Thymus (tissue), 11 donors: ENCODE results near the gene SH3PXD2A. TPM values are rescaled to one million over a fixed set of nuclear protein-coding genes. Genes with fewer than 3 reads are reported as not detected.
"Not testable (repeated sequence)": the region's sequence is repeated elsewhere in the genome, so short reads cannot be mapped to it uniquely, and the experiment has no call there.

Experiments used
- DNase-seq, 9 donors: peaks; one replicate each; pipeline ENCODE4 v3.0.0-alpha.2; 2013; ENCODE audit warnings: low spot score in 9 of 9, low read depth in 6 of 9, missing footprints in 1 of 9
- H3K27ac ChIP-seq, 2 donors: one replicate each; pipeline ENCODE4 v1.5.1; 2013; ENCODE audit warnings: control low read depth in 1 of 2, low read depth in 1 of 2, low read length in 1 of 2, mild to moderate bottlenecking in 1 of 2, moderate library complexity in 1 of 2
- H3K27me3 ChIP-seq, 2 donors: one replicate each; pipeline ENCODE4 v1.5.1; 2013; ENCODE audit warnings: low read length in 1 of 2; ENCODE audit not compliant: control insufficient read depth in 2 of 2, insufficient read depth in 1 of 2
- H3K36me3 ChIP-seq, 2 donors: one replicate each; pipeline ENCODE4 v1.5.1; 2013; ENCODE audit warnings: low read length in 1 of 2, mild to moderate bottlenecking in 1 of 2, moderate library complexity in 1 of 2; ENCODE audit not compliant: control insufficient read depth in 2 of 2, insufficient read depth in 2 of 2
- H3K4me1 ChIP-seq, 2 donors: one replicate each; pipeline ENCODE4 v1.5.1; 2013; ENCODE audit warnings: low read length in 2 of 2; ENCODE audit not compliant: control insufficient read depth in 2 of 2, insufficient read depth in 2 of 2
- H3K4me3 ChIP-seq, 2 donors: one replicate each; pipeline ENCODE4 v1.5.1; 2013; ENCODE audit warnings: low read length in 2 of 2, control low read depth in 1 of 2, mild to moderate bottlenecking in 1 of 2
- H3K9me3 ChIP-seq, 2 donors: one replicate each; pipeline ENCODE4 v1.5.1; 2013; ENCODE audit warnings: low read length in 1 of 2, mild to moderate bottlenecking in 1 of 2; ENCODE audit not compliant: control insufficient read depth in 2 of 2, insufficient read depth in 1 of 2
- WGBS: extraction: QIAGEN DNeasy Blood & Tissue Kit; methylation state at CpG from one replicate; pipeline ENCODE4 v1.1.7; 2013; 5-methylcytosine and 5-hydroxymethylcytosine counted together
- polyA plus RNA-seq: library from polyadenylated mRNA; stranded (reverse); fragments of 200-250 nt; gene quantifications from one replicate; pipeline ENCODE4 v1.2.3, GENCODE V29; 2013
- total RNA-seq: library from RNA; stranded (reverse); fragments of 120-200 nt; gene quantifications from one replicate; pipeline ENCODE4 v1.2.4, GENCODE V29; 2013
- donor health status: healthy.

SH3PXD2A gene
- total and polyA plus RNA-seq, 2 donors: 3.8 to 9.5 TPM

DNA sequence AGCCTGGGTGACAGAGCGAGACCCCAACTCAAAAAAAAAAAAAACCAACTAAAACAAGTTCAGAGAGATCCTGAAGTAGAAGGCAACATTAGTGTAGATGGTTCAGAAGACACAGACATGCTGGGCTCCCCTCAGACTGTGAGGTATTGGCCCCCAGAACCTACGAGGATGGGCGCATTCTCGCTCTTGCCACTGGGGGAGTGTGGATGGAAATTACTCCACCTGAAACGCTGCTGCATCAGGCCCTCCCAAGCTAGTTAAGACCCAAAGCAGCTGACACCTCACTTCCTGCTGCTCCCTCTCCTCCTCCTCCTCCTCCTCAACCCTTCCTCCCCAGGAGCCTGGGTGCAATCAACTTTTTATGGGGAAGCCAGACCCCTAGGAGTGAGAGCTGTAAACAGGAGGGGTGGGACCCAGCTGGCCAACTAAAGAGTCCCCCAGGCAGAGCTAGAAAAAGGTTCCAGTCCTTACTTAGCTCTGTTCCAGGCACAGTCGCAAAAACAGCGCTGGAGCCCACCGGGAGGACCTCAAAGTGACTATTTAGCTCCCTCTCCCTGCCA lies 7.4 kb downstream of the SH3PXD2A start:
- Histone ChIP-seq H3K4me1 (peaks cover 5 to 13% of the 10 kb centered on the region in 2 donors), H3K4me3 (no peak overlapping the region), H3K9me3 (no peaks in the 10 kb centered on the region), H3K36me3 (no peaks in the 10 kb centered on the region), H3K27me3 (peaks cover 7 to 23% of the 10 kb centered on the region in 2 donors), H3K27ac (no peak overlapping the region)
- peak in 2 of 9 donors; percentile 32 to 51 for DNase-seq
- 65% methylated on average over 8 of the region's 8 CpGs for WGBS

DNA sequence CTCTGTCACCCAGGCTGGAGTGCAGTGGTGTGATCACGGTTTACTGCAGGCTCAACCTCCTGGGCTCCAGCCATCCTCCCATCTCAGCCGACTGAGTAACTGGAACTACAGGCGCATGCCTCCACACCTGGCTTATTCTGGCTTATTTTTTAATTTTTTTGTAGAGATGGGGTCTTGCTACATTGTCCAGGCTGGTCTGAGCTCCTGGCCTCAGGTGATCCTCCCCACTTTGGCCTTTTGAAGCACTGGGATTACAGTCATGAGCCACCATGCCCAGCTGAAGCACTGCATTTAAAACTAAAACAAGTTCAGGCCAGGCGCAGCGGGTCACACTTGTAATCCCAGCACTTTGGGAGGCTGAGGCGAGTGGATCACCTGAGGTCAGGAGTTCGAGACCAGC lies 8.0 kb downstream of the SH3PXD2A start:
- H3K4me1 ChIP-seq: peaks cover 5 to 13% of the 10 kb centered on the region in 2 donors
- no peaks in the 10 kb centered on the region for H3K9me3 ChIP-seq
- 82% methylated on average over 7 of the region's 7 CpGs for WGBS
- H3K27me3 ChIP-seq: peaks cover 2 to 17% of the 10 kb centered on the region in 2 donors
- no peak overlapping the region for H3K4me3 ChIP-seq
- DNase-seq: no peak
- no peak overlapping the region for H3K27ac ChIP-seq
- no peaks in the 10 kb centered on the region for H3K36me3 ChIP-seq

DNA sequence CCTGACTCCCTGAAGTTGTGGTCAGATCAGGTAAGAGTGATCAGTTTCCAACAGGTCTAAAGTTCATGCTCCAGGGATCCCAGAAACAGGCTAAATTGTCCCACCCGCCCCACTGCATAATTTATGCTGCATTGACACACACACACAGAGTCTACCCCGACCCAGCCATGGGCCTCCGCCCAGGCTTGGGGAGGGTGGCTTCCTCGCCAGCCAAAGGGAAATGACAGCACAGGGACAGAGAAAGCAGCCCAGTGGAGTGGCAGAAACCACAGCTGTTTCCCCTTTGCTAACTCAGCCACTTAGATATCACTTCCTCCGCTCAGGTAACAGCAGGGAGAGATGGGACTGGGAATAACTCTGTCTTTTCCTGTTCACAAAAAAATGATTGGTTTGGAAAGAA lies 9.4 kb downstream of the SH3PXD2A start:
- H3K27ac ChIP-seq: no peak overlapping the region
- no peak overlapping the region for H3K4me3 ChIP-seq
- 12% methylated on average over 5 of the region's 5 CpGs for WGBS
- H3K4me1 ChIP-seq: peaks cover 5 to 13% of the 10 kb centered on the region in 2 donors
- H3K36me3 ChIP-seq: no peaks in the 10 kb centered on the region
- H3K27me3 ChIP-seq: peaks cover 0 to 9% of the 10 kb centered on the region in 2 donors
- no peaks in the 10 kb centered on the region for H3K9me3 ChIP-seq
- peak in 3 of 9 donors; percentile 36 to 62 (median 47) for DNase-seq

DNA sequence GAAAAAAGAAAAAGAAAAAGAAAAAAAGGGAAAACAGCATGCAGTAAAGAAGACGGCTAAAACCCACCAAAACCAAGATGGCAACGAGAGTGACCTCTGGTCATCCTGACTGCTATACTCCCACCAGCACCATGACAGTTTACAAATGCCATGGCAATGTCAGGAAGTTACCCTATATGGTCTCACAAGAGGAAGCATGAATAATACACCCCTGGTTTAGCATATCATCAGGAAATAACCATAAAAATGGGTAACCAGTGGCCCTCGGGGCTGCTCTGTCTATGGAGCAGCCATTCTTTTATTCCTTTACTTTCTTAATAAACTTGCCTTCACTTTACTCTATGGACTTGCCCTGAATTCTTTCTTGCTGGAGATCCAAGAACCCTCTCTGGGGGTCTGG lies 10.0 kb downstream of the SH3PXD2A start:
- H3K4me3 ChIP-seq, DNase-seq, H3K27me3 ChIP-seq, H3K27ac ChIP-seq, H3K9me3 ChIP-seq, H3K36me3 ChIP-seq: not testable (repeated sequence)
- WGBS: 90% methylated on average over 3 of the region's 3 CpGs
- H3K4me1 ChIP-seq: peaks cover 5 to 13% of the 10 kb centered on the region in 2 donors

DNA sequence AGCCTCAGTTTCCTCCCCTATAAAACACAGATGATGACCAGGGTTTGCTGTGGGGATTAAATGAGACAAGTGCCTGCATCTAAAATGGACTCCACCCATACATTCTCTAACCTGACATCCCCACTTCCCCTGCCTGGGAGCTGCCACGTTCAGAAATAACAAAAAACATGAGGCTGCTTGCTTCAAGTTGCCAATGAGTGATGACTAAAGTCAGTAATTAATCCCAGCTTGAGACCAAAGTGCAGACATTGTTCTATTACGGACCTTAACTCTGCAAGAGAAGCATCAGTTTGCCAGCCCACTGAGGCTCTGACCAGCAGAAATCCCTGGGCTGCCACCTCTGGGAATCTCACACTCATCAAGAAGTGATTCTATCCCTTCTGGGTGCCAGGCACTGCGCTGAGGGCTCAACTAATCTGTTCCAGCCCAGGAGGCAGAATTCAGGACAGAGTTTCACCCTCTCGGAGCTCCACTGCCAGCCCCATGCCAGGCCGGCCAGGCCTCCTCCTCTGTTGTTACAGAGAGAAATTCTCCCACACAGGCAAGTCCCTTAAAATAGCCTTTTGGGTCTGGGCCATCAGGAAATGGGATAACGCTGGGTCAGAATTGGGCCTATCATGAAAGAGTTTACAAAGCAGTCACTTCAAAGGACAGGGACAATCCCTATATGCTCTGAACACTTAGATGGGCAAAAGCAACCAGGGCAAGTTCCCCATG lies 11.4 kb downstream of the SH3PXD2A start:
- Histone ChIP-seq H3K9me3 (no peaks in the 10 kb centered on the region), H3K27me3 (no peaks in the 10 kb centered on the region), H3K4me1 (peaks cover 5 to 13% of the 10 kb centered on the region in 2 donors), H3K36me3 (no peaks in the 10 kb centered on the region), H3K4me3 (no peak overlapping the region), H3K27ac (no peak overlapping the region)
- no peak for DNase-seq
- WGBS: 89% methylated on average over 6 of the region's 6 CpGs

DNA sequence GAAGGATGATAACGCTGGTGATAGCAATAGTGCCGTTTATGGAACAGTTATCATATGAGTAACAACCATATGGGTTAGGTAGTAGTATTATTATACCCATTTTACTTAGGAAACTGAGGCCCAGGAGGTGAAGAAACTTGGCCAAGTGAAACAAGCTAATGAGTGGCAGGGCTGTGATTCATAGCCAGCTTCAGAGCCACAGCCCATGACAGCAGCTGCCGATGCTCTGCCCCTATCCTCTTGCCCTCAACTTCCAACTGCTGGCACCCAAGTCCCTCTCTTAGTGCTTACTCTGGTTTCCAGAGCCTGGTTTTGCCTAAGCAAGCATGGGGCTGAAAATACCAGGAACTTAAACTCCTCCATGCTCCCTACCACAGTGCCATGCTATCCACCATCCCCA lies 12.3 kb downstream of the SH3PXD2A start:
- WGBS: 98% methylated on average over 3 of the region's 3 CpGs
- H3K9me3 ChIP-seq: no peaks in the 10 kb centered on the region
- peaks cover 5 to 12% of the 10 kb centered on the region in 2 donors for H3K4me1 ChIP-seq
- H3K27ac ChIP-seq: no peak overlapping the region
- no peaks in the 10 kb centered on the region for H3K36me3 ChIP-seq
- H3K4me3 ChIP-seq: no peak overlapping the region
- DNase-seq: no peak
- H3K27me3 ChIP-seq: no peaks in the 10 kb centered on the region

DNA sequence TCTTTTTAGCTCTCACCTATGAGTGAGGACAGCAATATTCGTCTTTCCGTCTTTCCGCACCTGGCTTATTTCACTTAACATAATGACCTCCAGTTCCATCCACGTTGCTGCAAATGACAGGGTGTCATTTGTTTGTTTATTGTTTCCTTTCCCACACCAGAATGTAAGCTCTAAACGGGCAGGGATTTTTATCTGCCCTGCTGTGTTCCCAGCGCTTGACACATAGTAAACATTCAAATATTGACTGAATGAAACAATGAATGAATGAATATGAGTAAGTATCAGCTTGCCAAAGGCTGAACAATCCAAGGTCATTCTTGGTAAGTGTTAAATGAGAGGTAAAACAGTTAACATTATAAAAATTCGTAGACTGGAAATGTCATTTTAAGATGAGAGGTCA lies 12.8 kb downstream of the SH3PXD2A start:
- WGBS: 69% methylated on average over 7 of the region's 7 CpGs
- Histone ChIP-seq H3K27me3 (no peaks in the 10 kb centered on the region), H3K27ac (no peak overlapping the region), H3K4me3 (no peak overlapping the region), H3K4me1 (peaks cover 5 to 12% of the 10 kb centered on the region in 2 donors), H3K9me3 (no peaks in the 10 kb centered on the region), H3K36me3 (no peaks in the 10 kb centered on the region)
- no peak for DNase-seq

DNA sequence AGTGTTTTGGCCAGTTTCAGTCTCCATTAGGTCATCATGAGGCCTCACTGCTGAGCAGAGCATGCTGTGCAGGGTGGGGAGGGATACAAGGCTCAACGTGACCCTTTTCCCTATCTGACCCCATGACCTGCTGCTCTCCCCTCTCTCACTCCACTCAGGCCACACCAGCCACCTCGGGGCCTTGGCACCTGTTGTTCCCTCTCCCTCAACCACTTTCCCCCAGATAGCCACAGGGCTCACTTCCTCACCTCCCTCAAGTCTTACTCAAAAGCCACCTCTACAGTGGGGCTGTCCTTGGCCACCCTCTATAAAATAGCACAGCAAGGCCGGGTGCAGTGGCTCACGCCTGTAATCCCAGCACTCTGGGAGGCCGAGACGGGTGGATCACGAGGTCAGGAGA lies 13.9 kb downstream of the SH3PXD2A start:
- 92% methylated on average over 7 of the region's 7 CpGs for WGBS
- Histone ChIP-seq H3K36me3 (no peaks in the 10 kb centered on the region), H3K27ac (no peak overlapping the region), H3K4me1 (peaks cover 5 to 17% of the 10 kb centered on the region in 2 donors), H3K27me3 (no peaks in the 10 kb centered on the region), H3K4me3 (no peak overlapping the region), H3K9me3 (no peaks in the 10 kb centered on the region)
- DNase-seq: no peak

DNA sequence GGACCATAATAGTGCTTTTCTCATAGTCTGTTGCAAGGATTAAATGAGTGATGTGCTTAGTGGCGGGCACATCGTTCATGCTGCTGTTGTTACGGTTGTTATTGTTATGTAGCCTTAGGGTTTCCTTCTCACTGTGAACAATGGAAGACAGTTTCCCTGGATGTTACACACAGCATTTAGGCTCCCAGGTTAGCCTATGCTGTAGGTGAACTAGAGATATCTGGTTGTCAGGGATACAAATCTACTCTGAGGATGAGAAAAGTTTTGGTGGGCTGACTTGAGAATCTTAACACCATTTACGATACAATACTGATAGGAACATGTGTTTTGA lies 14.7 kb downstream of the SH3PXD2A start:
- Histone ChIP-seq H3K36me3 (no peaks in the 10 kb centered on the region), H3K27ac (no peak overlapping the region), H3K27me3 (no peaks in the 10 kb centered on the region), H3K4me3 (no peak overlapping the region), H3K4me1 (peaks cover under 1 to 10% of the 10 kb centered on the region in 2 donors), H3K9me3 (no peaks in the 10 kb centered on the region)
- DNase-seq: no peak
- 97% methylated on average over 4 of the region's 4 CpGs for WGBS
